ENCODE data around the gene SASH1. TPM values are rescaled to one million over a fixed set of nuclear protein-coding genes. Genes with fewer than 3 reads are reported as not detected.

SASH1 gene
- total RNA-seq, 1 experiment from 2014 or later = 42.0 TPM

DNA sequence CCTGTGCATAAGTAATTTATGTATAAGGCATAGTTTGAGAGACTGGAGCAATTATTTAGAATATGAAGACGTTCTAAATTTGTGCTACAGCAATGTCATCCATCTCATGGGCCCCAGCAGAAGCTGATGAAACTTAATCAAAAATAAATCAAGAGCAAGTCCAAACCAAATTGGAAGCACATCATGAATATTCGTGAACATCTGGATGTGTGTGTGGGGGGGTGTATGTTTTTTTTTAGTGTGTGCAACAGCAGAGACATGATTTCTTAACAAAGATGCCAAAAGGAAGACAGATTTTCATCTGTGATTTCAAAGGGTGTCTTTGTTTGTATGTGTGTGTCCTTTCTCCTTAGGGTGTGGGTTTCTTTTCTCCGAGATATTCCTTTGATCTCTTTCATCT, 58.9 kb downstream of the SASH1 start:
- CTCF ChIA-PET = no interaction called here
- no peak overlapping the region for H3K4me3 Mint-ChIP-seq (ENCODE audit: unreplicated experiment)
- no peaks in the 10 kb centered on the region for H3K27me3 ChIP-seq (replicated peaks; ENCODE audit: control insufficient read depth, insufficient read depth, low read length)
- no peak overlapping the region for H3K4me3 ChIP-seq (ENCODE audit: low read depth, low read length)
- POLR2A ChIA-PET = no interaction called here
- H3K27me3 Mint-ChIP-seq (ENCODE audit: insufficient read depth, unreplicated experiment) = no peaks in the 10 kb centered on the region
- peaks cover 24% of the 10 kb centered on the region for H3K4me1 Mint-ChIP-seq (ENCODE audit: low read depth, unreplicated experiment)
- BruUV-seq (replicated peaks) = no TSS peak
- no peaks in the 10 kb centered on the region for H3K9me3 Mint-ChIP-seq (ENCODE audit: unreplicated experiment)
- DNase-seq = no peak
- peak overlapping the region; percentile 32 for H3K27ac Mint-ChIP-seq (ENCODE audit: unreplicated experiment)
- H3K36me3 Mint-ChIP-seq (ENCODE audit: insufficient read depth, unreplicated experiment) = peaks cover 5% of the 10 kb centered on the region
- H3K36me3 ChIP-seq (ENCODE audit: control insufficient read depth, insufficient read depth, low read length) = no peaks in the 10 kb centered on the region
- no peaks in the 10 kb centered on the region for H3K9me3 ChIP-seq
- intact Hi-C loops (cut with micrococcal nuclease; ENCODE audit: unreplicated experiment) = no loop called here
- peaks cover 42% of the 10 kb centered on the region for H3K4me1 ChIP-seq
- TF ChIP-seq, protein P1, sequence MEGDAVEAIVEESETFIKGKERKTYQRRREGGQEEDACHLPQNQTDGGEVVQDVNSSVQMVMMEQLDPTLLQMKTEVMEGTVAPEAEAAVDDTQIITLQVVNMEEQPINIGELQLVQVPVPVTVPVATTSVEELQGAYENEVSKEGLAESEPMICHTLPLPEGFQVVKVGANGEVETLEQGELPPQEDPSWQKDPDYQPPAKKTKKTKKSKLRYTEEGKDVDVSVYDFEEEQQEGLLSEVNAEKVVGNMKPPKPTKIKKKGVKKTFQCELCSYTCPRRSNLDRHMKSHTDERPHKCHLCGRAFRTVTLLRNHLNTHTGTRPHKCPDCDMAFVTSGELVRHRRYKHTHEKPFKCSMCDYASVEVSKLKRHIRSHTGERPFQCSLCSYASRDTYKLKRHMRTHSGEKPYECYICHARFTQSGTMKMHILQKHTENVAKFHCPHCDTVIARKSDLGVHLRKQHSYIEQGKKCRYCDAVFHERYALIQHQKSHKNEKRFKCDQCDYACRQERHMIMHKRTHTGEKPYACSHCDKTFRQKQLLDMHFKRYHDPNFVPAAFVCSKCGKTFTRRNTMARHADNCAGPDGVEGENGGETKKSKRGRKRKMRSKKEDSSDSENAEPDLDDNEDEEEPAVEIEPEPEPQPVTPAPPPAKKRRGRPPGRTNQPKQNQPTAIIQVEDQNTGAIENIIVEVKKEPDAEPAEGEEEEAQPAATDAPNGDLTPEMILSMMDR (IDR thresholded peaks at IDR 0.05; ENCODE audit: insufficient read depth in 1 of 2, low read depth in 1 of 2, low read length in 1 of 2, severe bottlenecking in 1 of 2, unreplicated experiment in 1 of 2) = no peak

DNA sequence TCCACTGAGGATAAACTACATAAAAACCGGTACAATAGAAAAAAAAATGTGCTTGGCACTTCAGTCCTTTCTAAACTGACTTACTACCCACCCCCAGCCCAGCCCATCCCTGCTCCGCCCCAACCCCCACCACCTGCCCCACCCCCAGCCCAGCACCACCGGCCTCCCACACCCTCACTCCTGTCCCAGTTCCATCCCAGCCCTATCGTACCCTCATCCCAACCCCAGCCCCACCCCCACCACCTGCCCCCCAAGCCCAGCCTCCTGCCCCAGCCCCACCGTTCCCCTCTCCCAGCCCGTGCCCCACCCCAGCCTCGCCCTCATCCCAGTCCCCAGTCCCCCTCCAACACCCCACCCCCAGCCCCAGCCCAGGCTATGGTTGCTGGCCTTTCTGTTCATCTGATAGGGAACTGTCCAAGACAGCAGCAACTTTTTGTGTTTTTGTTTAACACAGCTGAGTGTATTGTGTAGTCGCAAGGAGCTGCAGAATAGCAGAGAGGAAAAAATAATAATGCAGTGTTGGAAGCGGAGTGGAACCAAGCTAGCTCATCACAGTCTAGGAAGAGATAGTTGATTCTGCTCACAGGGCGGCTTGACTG, 61.9 kb downstream of the SASH1 start:
- H3K36me3 Mint-ChIP-seq (ENCODE audit: insufficient read depth, unreplicated experiment) = peaks cover 16% of the 10 kb centered on the region
- ChIA-PET CTCF (interaction anchor here (0.9 kb wide), 1 partner anchor 41 kb away, joined by 4 read pairs; no protein-coding TSS in a partner anchor), POLR2A (no interaction called here)
- Histone ChIP-seq H3K4me3 (ENCODE audit: low read depth, low read length) (no peak overlapping the region), H3K9me3 (no peaks in the 10 kb centered on the region), H3K27me3 (replicated peaks; ENCODE audit: control insufficient read depth, insufficient read depth, low read length) (no peaks in the 10 kb centered on the region), H3K4me1 (peaks cover 42% of the 10 kb centered on the region), H3K36me3 (ENCODE audit: control insufficient read depth, insufficient read depth, low read length) (no peaks in the 10 kb centered on the region)
- DNase-seq = no peak
- no peaks in the 10 kb centered on the region for H3K9me3 Mint-ChIP-seq (ENCODE audit: unreplicated experiment)
- intact Hi-C loops (cut with micrococcal nuclease; ENCODE audit: unreplicated experiment) = no loop called here
- H3K27ac Mint-ChIP-seq (ENCODE audit: unreplicated experiment) = peak overlapping the region; percentile 0
- no peaks in the 10 kb centered on the region for H3K27me3 Mint-ChIP-seq (ENCODE audit: insufficient read depth, unreplicated experiment)
- TF ChIP-seq, protein P1 (IDR thresholded peaks at IDR 0.05; ENCODE audit: insufficient read depth in 1 of 2, low read depth in 1 of 2, low read length in 1 of 2, severe bottlenecking in 1 of 2, unreplicated experiment in 1 of 2) = no peak
- H3K4me1 Mint-ChIP-seq (ENCODE audit: low read depth, unreplicated experiment) = peaks cover 31% of the 10 kb centered on the region
- BruUV-seq (replicated peaks) = no TSS peak
- no peak overlapping the region for H3K4me3 Mint-ChIP-seq (ENCODE audit: unreplicated experiment)

DNA sequence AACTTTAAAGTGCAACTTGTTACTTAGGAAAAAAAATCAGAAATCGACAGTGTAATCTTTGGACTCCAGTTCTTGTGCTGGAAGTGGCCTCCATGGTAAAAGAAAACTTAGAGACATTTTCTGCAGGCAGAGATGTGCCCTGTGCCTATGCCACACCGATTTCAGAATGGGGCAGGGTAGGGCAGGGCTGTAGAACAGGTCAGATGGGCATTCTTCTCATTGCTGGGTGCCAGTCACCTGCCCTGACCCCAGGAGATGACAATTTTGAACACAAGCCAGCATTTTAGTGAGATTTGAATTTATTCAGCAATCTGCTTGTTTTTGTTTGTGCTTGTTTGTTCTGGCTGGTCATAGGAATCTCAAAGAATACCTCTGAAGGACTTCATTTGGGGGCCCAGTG, 63.3 kb downstream of the SASH1 start:
- Histone ChIP-seq H3K9me3 (no peaks in the 10 kb centered on the region), H3K4me1 (peaks cover 33% of the 10 kb centered on the region), H3K4me3 (ENCODE audit: low read depth, low read length) (no peak overlapping the region), H3K36me3 (ENCODE audit: control insufficient read depth, insufficient read depth, low read length) (no peaks in the 10 kb centered on the region), H3K27me3 (replicated peaks; ENCODE audit: control insufficient read depth, insufficient read depth, low read length) (no peaks in the 10 kb centered on the region)
- BruUV-seq (replicated peaks) = no TSS peak
- intact Hi-C loops (cut with micrococcal nuclease; ENCODE audit: unreplicated experiment) = no loop called here
- Mint-ChIP-seq H3K27ac (ENCODE audit: unreplicated experiment) (peak overlapping the region; percentile 60), H3K4me3 (ENCODE audit: unreplicated experiment) (no peak overlapping the region), H3K36me3 (ENCODE audit: insufficient read depth, unreplicated experiment) (peaks cover 15% of the 10 kb centered on the region), H3K9me3 (ENCODE audit: unreplicated experiment) (no peaks in the 10 kb centered on the region), H3K4me1 (ENCODE audit: low read depth, unreplicated experiment) (peaks cover 31% of the 10 kb centered on the region), H3K27me3 (ENCODE audit: insufficient read depth, unreplicated experiment) (no peaks in the 10 kb centered on the region)
- CTCF ChIA-PET = no interaction called here
- POLR2A ChIA-PET = no interaction called here
- TF ChIP-seq, protein P1 (IDR thresholded peaks at IDR 0.05; ENCODE audit: insufficient read depth in 1 of 2, low read depth in 1 of 2, low read length in 1 of 2, severe bottlenecking in 1 of 2, unreplicated experiment in 1 of 2) = no peak
- DNase-seq = no peak
